IMR-90 (cell line): ENCODE results near the gene SOSTDC1.

Experiments
- BHLHE40 ChIP-seq: fragments of 150-350 bp; IDR thresholded peaks from 2 replicates; pipeline ENCODE4 v1.6.1; 2016; ENCODE audit warnings: mild to moderate bottlenecking, low read depth, low read length
- CTCF ChIP-seq: conservative IDR thresholded peaks from 2 replicates; pipeline ENCODE4 v1.5.1; 2012; ENCODE audit warnings: mild to moderate bottlenecking, low read depth, low read length, improper control_type of control experiment
- FOS ChIP-seq: fragments of 150-350 bp; IDR thresholded peaks from 2 replicates; pipeline ENCODE4 v1.6.1; 2016; ENCODE audit warnings: low read depth, low read length
- MAFK ChIP-seq: IDR thresholded peaks from 2 replicates; pipeline ENCODE4 v1.6.1; 2012; ENCODE audit warnings: low read depth, low read length, improper control_type of control experiment
- MAZ ChIP-seq: IDR thresholded peaks from 2 replicates; pipeline ENCODE4 v1.6.1; 2012; ENCODE audit warnings: low read depth, mild to moderate bottlenecking, low read length, improper control_type of control experiment, moderate library complexity, borderline replicate concordance
- POLR2A ChIP-seq: IDR thresholded peaks from 2 replicates; pipeline ENCODE4 v1.6.1; 2012; ENCODE audit warnings: mild to moderate bottlenecking, low read depth, low read length
- RAD21 ChIP-seq: IDR thresholded peaks from 2 replicates; pipeline ENCODE4 v1.6.1; 2012; ENCODE audit warnings: low read length, improper control_type of control experiment
- SMC3 ChIP-seq: fragments of 150-350 bp; IDR thresholded peaks from 2 replicates; pipeline ENCODE4 v1.6.1; 2016; ENCODE audit warnings: low read depth, mild to moderate bottlenecking, antibody characterized with exemption, low read length, moderate library complexity

GRCh38 chr7:16417906-16418305, 47.6 kb downstream of the SOSTDC1 start:
- no peak for TF ChIP-seq FOS
- no peak for TF ChIP-seq POLR2A
- no peak for TF ChIP-seq CTCF
- TF ChIP-seq BHLHE40, result no peak
- TF ChIP-seq MAFK, result no peak
- TF ChIP-seq SMC3, result no peak
- no peak for TF ChIP-seq RAD21
- TF ChIP-seq MAZ, result no peak
